Stimulated activated CD8-positive, alpha-beta memory T cell treated with anti-CD3 and anti-CD28 coated beads, Interleukin-4, amount 100 ng/mL, for 4 hours (primary cell): Measurements from ENCODE around the gene SELENOT.

Source experiments
- DNase-seq, 2 donors: peaks; one replicate each; pipeline ENCODE4 v3.0.0-alpha.2; 2020; ENCODE audit warnings: low read depth in 2 of 2, low spot score in 1 of 2

The SELENOT gene

GRCh38 chr3:150662410-150663200 lies 59.5 kb downstream of the SELENOT start:
- DNase-seq: no peak

DNA sequence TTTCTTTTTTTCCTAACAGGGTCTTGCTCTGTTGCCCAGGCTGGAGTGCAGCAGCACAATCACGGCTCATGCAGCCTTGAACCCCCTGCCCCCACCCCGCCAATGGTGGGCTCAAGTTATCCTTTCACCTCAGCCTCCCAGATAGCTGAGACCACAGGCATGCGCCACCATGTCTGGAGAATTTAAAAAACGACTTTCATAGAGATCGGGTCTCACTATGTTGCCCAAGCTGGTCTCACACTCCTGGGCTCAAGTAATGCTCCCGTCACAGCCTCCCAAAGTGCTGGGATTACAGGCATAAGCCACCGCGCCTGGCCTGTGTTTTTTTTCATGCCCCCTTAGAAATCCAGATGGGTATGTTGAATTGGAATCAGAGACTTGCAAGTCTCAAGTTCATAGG lies 60.3 kb downstream of the SELENOT start:
- DNase-seq: no peak

GRCh38 chr3:150666167-150666566 lies 63.0 kb downstream of the SELENOT start:
- DNase-seq: no peak

- DNase-seq: no peak
These were observed 70.8 kb downstream of the SELENOT start for GRCh38 chr3:150673966-150674365.

DNA sequence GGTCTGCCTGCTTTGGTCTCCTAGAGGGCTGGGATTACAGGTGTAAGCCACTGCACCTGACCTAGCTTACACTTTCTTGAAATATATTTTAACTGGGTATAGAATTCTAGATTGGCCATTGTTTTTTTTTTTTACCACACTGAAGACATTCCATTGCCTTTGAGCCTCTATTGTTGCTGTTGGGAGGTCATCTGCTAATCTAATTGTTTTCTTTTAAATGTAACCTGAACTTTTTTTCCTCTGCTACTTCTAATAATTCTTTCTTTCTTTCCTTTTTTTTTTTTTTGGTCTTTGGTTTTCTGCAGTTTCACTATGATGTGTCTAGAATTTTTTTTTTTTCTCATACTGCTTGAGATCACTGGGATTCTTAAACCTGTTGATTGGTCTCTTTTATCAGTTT lies 72.5 kb downstream of the SELENOT start:
- no peak for DNase-seq
